HCEC 1CT (cell line): ENCODE results near the gene ERLEC1.
A peak's percentile ranks its signal among the peaks of the same experiment; 100 is the strongest.
"Not testable (repeated sequence)": the region's sequence is repeated elsewhere in the genome, so short reads cannot be mapped to it uniquely, and the experiment has no call there.

ENCODE experiments used
- DNase-seq: peaks from one replicate; pipeline ENCODE4 v3.0.0-alpha.2; 2017

The ERLEC1 gene

GRCh38 chr2:53786705-53787613 lies at the start of gene ERLEC1, which contains the start of gene ASB3:
Gene ERLEC1, plus strand, starts transcription at chr2:53787044. Its CDS starts 167 bp downstream, at chr2:53787211.
Gene ASB3, minus strand, starts transcription at chr2:53786953. Its CDS starts 21,381 bp downstream, at chr2:53765572.
- peak; percentile 85 for DNase-seq

GRCh38 chr2:53737091-53737490 lies 49.8 kb upstream of the ERLEC1 start:
- no peak for DNase-seq

GRCh38 chr2:53739032-53739431 lies 47.8 kb upstream of the ERLEC1 start:
- DNase-seq, result no peak

- DNase-seq, result peak; percentile 35
Observed at GRCh38 chr2:53740170-53740569, 46.7 kb upstream of the ERLEC1 start.

GRCh38 chr2:53744395-53745065 lies 42.3 kb upstream of the ERLEC1 start:
- peak; percentile 11 for DNase-seq

GRCh38 chr2:53750041-53750768 lies 36.6 kb upstream of the ERLEC1 start:
- DNase-seq, result no peak

GRCh38 chr2:53751728-53752127 lies 35.1 kb upstream of the ERLEC1 start:
- peak; percentile 79 for DNase-seq

- DNase-seq, result no peak
Observed at GRCh38 chr2:53752385-53752784, 34.5 kb upstream of the ERLEC1 start.

- DNase-seq, result no peak
Observed at GRCh38 chr2:53753041-53753440, 33.8 kb upstream of the ERLEC1 start.

GRCh38 chr2:53755121-53755520 lies 31.7 kb upstream of the ERLEC1 start:
- DNase-seq, result peak; percentile 33

GRCh38 chr2:53756644-53757043 lies 30.2 kb upstream of the ERLEC1 start:
- no peak for DNase-seq

GRCh38 chr2:53757206-53757605 lies 29.6 kb upstream of the ERLEC1 start:
- not testable (repeated sequence) for DNase-seq

GRCh38 chr2:53765767-53766166 lies 21.1 kb upstream of the ERLEC1 start:
- DNase-seq, result no peak

- DNase-seq, result peak; percentile 77
Observed at GRCh38 chr2:53767405-53768241, 19.2 kb upstream of the ERLEC1 start, which contains the start of gene CHAC2. Gene CHAC2, plus strand, starts transcription at chr2:53767804. Its CDS starts 83 bp downstream, at chr2:53767887.

- DNase-seq, result no peak
Observed at GRCh38 chr2:53768242-53768542, 18.7 kb upstream of the ERLEC1 start.

GRCh38 chr2:53769318-53769945 lies 17.4 kb upstream of the ERLEC1 start:
- no peak for DNase-seq

GRCh38 chr2:53770264-53770663 lies 16.6 kb upstream of the ERLEC1 start:
- DNase-seq, result no peak

- DNase-seq, result no peak
Observed at GRCh38 chr2:53777134-53777533, 9.7 kb upstream of the ERLEC1 start.

- no peak for DNase-seq
Observed at GRCh38 chr2:53778536-53779162, 8.2 kb upstream of the ERLEC1 start.

GRCh38 chr2:53780056-53780455 lies 6.8 kb upstream of the ERLEC1 start:
- no peak for DNase-seq

- no peak for DNase-seq
Observed at GRCh38 chr2:53782676-53783075, 4.2 kb upstream of the ERLEC1 start.
